Measurements from ENCODE around the gene CLOCK.

The CLOCK gene

GRCh38 chr4:55395529-55396307 lies 151.0 kb downstream of the CLOCK start, which contains the start of gene TMEM165:
TSS of gene TMEM165 (plus strand) at chr4:55395957. CDS start at chr4:55396190, 233 bp downstream.
- Histone ChIP-seq H3K9ac (ENCODE audit: low read length) (peak within 1 kb of the TSS; percentile 100), H3K36me3 (ENCODE audit: control insufficient read depth, insufficient read depth, low read length, severe bottlenecking) (peaks cover 11% of the 10 kb centered on the region), H3K4me3 (ENCODE audit: low read length) (peak within 1 kb of the TSS; percentile 93), H3K4me1 (ENCODE audit: control insufficient read depth, insufficient read depth, low read length) (peaks cover 23% of the 10 kb centered on the region), H3K27me3 (replicated peaks; ENCODE audit: control insufficient read depth, insufficient read depth, low read length) (no peaks in the 10 kb centered on the region), H3K9me3 (ENCODE audit: control insufficient read depth, low read length) (no peaks in the 10 kb centered on the region)
- DNase-seq (ENCODE audit: low read depth): peak; percentile 94

GRCh38 chr4:55395218-55395528 lies 151.5 kb downstream of the CLOCK start:
- Histone ChIP-seq H3K4me1 (ENCODE audit: control insufficient read depth, insufficient read depth, low read length) (peaks cover 21% of the 10 kb centered on the region), H3K27me3 (replicated peaks; ENCODE audit: control insufficient read depth, insufficient read depth, low read length) (no peaks in the 10 kb centered on the region), H3K36me3 (ENCODE audit: control insufficient read depth, insufficient read depth, low read length, severe bottlenecking) (peaks cover 8% of the 10 kb centered on the region), H3K4me3 (ENCODE audit: low read length) (peak overlapping the region; percentile 93), H3K9ac (ENCODE audit: low read length) (peak overlapping the region; percentile 100), H3K9me3 (ENCODE audit: control insufficient read depth, low read length) (no peaks in the 10 kb centered on the region)
- DNase-seq (ENCODE audit: low read depth): no peak

GRCh38 chr4:55393461-55394320 lies 153.0 kb downstream of the CLOCK start:
- no peak overlapping the region for H3K4me3 ChIP-seq (ENCODE audit: low read length)
- no peaks in the 10 kb centered on the region for H3K36me3 ChIP-seq (ENCODE audit: control insufficient read depth, insufficient read depth, low read length, severe bottlenecking)
- DNase-seq (ENCODE audit: low read depth): peak; percentile 25
- peaks cover 12% of the 10 kb centered on the region for H3K4me1 ChIP-seq (ENCODE audit: control insufficient read depth, insufficient read depth, low read length)
- H3K9ac ChIP-seq (ENCODE audit: low read length): no peak overlapping the region
- no peaks in the 10 kb centered on the region for H3K9me3 ChIP-seq (ENCODE audit: control insufficient read depth, low read length)
- H3K27me3 ChIP-seq (replicated peaks; ENCODE audit: control insufficient read depth, insufficient read depth, low read length): no peaks in the 10 kb centered on the region

GRCh38 chr4:55386840-55387239 lies 159.9 kb downstream of the CLOCK start:
- Histone ChIP-seq H3K27me3 (replicated peaks; ENCODE audit: control insufficient read depth, insufficient read depth, low read length) (no peaks in the 10 kb centered on the region), H3K4me3 (ENCODE audit: low read length) (no peak overlapping the region), H3K9ac (ENCODE audit: low read length) (no peak overlapping the region), H3K36me3 (ENCODE audit: control insufficient read depth, insufficient read depth, low read length, severe bottlenecking) (no peaks in the 10 kb centered on the region), H3K4me1 (ENCODE audit: control insufficient read depth, insufficient read depth, low read length) (peaks cover 2% of the 10 kb centered on the region), H3K9me3 (ENCODE audit: control insufficient read depth, low read length) (no peaks in the 10 kb centered on the region)
- DNase-seq (ENCODE audit: low read depth): no peak

GRCh38 chr4:55386073-55386472 lies 160.6 kb downstream of the CLOCK start:
- Histone ChIP-seq H3K36me3 (ENCODE audit: control insufficient read depth, insufficient read depth, low read length, severe bottlenecking) (no peaks in the 10 kb centered on the region), H3K9ac (ENCODE audit: low read length) (no peak overlapping the region), H3K4me3 (ENCODE audit: low read length) (no peak overlapping the region), H3K4me1 (ENCODE audit: control insufficient read depth, insufficient read depth, low read length) (peaks cover 2% of the 10 kb centered on the region), H3K27me3 (replicated peaks; ENCODE audit: control insufficient read depth, insufficient read depth, low read length) (no peaks in the 10 kb centered on the region), H3K9me3 (ENCODE audit: control insufficient read depth, low read length) (no peaks in the 10 kb centered on the region)
- no peak for DNase-seq (ENCODE audit: low read depth)

- peak; percentile 23 for DNase-seq (ENCODE audit: low read depth)
- no peak overlapping the region for H3K9ac ChIP-seq (ENCODE audit: low read length)
- H3K27me3 ChIP-seq (replicated peaks; ENCODE audit: control insufficient read depth, insufficient read depth, low read length): no peaks in the 10 kb centered on the region
- no peak overlapping the region for H3K4me3 ChIP-seq (ENCODE audit: low read length)
- no peaks in the 10 kb centered on the region for H3K9me3 ChIP-seq (ENCODE audit: control insufficient read depth, low read length)
- peaks cover 2% of the 10 kb centered on the region for H3K4me1 ChIP-seq (ENCODE audit: control insufficient read depth, insufficient read depth, low read length)
- no peaks in the 10 kb centered on the region for H3K36me3 ChIP-seq (ENCODE audit: control insufficient read depth, insufficient read depth, low read length, severe bottlenecking)
Observed at GRCh38 chr4:55385201-55385649, 161.5 kb downstream of the CLOCK start.

GRCh38 chr4:55382488-55383003 lies 164.2 kb downstream of the CLOCK start:
- no peaks in the 10 kb centered on the region for H3K4me1 ChIP-seq (ENCODE audit: control insufficient read depth, insufficient read depth, low read length)
- no peaks in the 10 kb centered on the region for H3K36me3 ChIP-seq (ENCODE audit: control insufficient read depth, insufficient read depth, low read length, severe bottlenecking)
- no peaks in the 10 kb centered on the region for H3K9me3 ChIP-seq (ENCODE audit: control insufficient read depth, low read length)
- no peak for DNase-seq (ENCODE audit: low read depth)
- no peaks in the 10 kb centered on the region for H3K27me3 ChIP-seq (replicated peaks; ENCODE audit: control insufficient read depth, insufficient read depth, low read length)
- H3K9ac ChIP-seq (ENCODE audit: low read length): no peak overlapping the region
- H3K4me3 ChIP-seq (ENCODE audit: low read length): no peak overlapping the region

DNA sequence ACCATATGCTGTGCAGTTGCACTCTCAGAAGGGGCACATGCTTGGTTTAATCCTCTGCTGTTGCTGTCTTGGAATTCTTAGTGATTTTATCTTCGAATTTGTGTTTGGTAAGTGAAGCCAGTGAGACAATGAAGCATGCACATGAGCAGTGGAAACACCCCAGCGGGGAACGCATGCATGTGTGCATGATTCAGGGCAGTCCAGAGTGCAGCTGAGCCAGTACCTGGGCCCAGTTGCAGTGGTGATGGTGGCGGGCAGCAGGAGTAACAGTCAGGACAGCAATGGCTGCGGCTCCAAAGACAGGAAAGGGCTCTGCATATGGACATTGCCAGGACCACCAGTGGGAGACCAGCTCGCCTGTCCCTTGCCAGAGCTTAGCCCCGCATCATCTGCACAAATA lies 165.2 kb downstream of the CLOCK start:
- no peaks in the 10 kb centered on the region for H3K36me3 ChIP-seq (ENCODE audit: control insufficient read depth, insufficient read depth, low read length, severe bottlenecking)
- no peak overlapping the region for H3K4me3 ChIP-seq (ENCODE audit: low read length)
- no peaks in the 10 kb centered on the region for H3K4me1 ChIP-seq (ENCODE audit: control insufficient read depth, insufficient read depth, low read length)
- no peaks in the 10 kb centered on the region for H3K27me3 ChIP-seq (replicated peaks; ENCODE audit: control insufficient read depth, insufficient read depth, low read length)
- no peaks in the 10 kb centered on the region for H3K9me3 ChIP-seq (ENCODE audit: control insufficient read depth, low read length)
- DNase-seq (ENCODE audit: low read depth): no peak
- no peak overlapping the region for H3K9ac ChIP-seq (ENCODE audit: low read length)

DNA sequence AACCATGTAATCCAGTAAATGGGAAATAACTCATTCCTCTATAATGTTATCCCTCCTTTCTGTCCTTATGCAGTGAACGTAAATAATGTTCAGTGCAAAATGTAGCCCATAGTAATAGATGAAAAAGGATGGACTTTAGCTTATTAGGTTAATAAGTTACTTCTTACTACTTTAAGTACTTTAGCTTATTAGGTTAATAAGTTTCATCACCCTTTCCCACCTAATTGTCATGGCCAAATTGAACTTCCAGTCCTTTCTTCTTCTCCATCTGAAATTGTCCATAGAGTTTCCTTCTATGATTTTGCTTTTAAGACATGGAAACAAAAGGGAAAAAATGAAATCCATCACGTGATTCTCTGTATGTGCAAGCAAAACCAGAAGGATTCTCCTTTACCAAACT lies 166.1 kb downstream of the CLOCK start:
- no peak overlapping the region for H3K4me3 ChIP-seq (ENCODE audit: low read length)
- no peaks in the 10 kb centered on the region for H3K36me3 ChIP-seq (ENCODE audit: control insufficient read depth, insufficient read depth, low read length, severe bottlenecking)
- H3K9ac ChIP-seq (ENCODE audit: low read length): no peak overlapping the region
- no peaks in the 10 kb centered on the region for H3K27me3 ChIP-seq (replicated peaks; ENCODE audit: control insufficient read depth, insufficient read depth, low read length)
- DNase-seq (ENCODE audit: low read depth): no peak
- H3K9me3 ChIP-seq (ENCODE audit: control insufficient read depth, low read length): no peaks in the 10 kb centered on the region
- no peaks in the 10 kb centered on the region for H3K4me1 ChIP-seq (ENCODE audit: control insufficient read depth, insufficient read depth, low read length)

DNA sequence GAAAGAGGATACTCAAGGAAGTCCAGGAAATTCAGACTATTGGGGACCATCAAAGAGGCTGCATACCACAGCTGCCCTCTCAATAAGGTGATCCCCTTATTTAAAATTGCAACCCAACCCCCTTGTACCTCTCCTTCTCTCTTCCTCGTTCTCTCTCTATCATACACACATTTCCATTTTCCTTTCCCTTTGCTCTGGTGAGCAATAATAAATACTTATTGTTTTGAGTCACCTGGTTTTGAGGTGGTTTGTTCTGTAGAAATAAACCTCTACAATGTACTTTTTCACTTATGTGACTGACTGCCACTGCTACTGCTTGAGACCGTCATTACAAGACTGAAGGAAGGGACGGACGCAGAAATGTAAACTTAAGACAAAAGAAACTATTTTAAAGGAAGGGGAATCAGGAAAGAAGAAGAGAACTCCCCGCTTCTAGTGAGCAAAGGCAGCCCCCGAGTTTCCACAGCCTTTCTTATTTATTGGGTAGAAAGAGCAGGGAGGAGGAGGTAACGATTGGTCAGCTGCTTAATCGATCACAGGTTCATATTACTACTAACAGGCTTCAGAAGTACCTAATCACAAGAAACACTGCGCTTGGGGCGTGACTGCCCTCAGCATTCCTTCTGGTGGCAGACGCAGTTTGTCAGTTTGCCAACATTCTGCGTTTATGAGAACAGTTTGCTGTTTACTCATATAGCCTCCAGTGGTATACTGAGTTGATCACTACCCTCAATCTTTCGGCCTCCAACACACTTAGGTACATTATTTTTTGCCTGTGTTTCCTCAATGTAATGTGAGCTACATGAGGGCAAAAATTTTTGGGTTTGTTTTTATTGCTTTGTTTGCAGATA lies 167.9 kb downstream of the CLOCK start:
- peak; percentile 77 for DNase-seq (ENCODE audit: low read depth)
- Histone ChIP-seq H3K9ac (ENCODE audit: low read length) (no peak overlapping the region), H3K9me3 (ENCODE audit: control insufficient read depth, low read length) (no peaks in the 10 kb centered on the region), H3K36me3 (ENCODE audit: control insufficient read depth, insufficient read depth, low read length, severe bottlenecking) (peaks cover 8% of the 10 kb centered on the region), H3K4me1 (ENCODE audit: control insufficient read depth, insufficient read depth, low read length) (no peaks in the 10 kb centered on the region), H3K27me3 (replicated peaks; ENCODE audit: control insufficient read depth, insufficient read depth, low read length) (no peaks in the 10 kb centered on the region), H3K4me3 (ENCODE audit: low read length) (no peak overlapping the region)
